GM18502 (cell line): ENCODE measurements around the gene NDUFS3.

Source experiments
- ATAC-seq: cut with Tn5 transposase; IDR thresholded peaks from one replicate; pipeline ENCODE4 v1.9.1; 2021; ENCODE audit warnings: mild to moderate bottlenecking; ENCODE audit not compliant: unreplicated experiment, poor library complexity

Gene NDUFS3

DNA sequence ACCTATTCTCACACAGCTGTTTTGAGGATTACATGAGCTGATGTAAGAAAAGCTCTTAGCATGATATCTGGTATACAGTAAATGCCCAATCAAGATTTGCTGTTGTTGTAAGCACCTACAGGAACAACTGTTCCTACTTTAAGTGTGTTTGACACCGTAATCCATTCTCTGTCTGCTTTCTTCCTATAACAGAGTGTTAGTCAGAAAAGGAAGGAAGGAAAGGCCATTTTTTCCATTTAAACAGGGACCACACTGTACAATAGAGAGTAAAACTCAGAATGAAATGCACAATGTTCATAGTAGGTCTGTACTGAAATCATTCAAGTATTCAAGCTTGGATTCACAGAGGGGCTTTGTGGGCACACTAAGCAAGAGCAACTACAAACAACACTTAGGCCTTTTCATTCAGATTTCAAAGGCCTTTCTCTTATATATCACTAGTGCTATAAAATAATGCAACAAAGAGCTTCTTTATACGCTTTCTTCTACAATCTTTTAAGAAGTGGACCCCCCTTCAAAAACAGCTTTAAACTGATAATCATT lies 42.0 kb downstream of the NDUFS3 start:
- ATAC-seq = no peak

GRCh38 chr11:47626234-47626633 lies 47.4 kb downstream of the NDUFS3 start:
- no peak for ATAC-seq

DNA sequence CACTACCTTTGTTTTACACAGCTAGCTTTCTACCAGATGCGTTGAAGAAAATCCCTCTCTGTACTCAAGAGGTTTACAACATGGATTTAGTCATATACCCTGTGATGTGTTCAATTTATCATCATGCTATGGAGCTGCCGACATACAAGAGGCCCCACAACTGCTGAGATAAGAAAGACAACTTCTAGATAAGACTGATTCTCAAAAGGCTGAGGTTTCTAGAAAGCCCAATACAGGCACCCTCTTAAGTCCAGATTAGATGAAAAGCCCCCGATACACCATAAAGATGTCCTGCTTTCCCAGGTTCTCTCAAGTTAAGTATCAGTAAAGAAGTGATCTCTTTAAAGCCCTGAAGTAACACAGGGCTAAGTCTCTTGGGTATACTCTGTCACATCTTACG lies 49.2 kb downstream of the NDUFS3 start:
- ATAC-seq = no peak

- no peak for ATAC-seq
Observed at GRCh38 chr11:47631473-47631872, 52.6 kb downstream of the NDUFS3 start.
